GM12878 (cell line): ENCODE data around the gene SSUH2.

Experiments used
- CREB1 ChIP-seq: IDR thresholded peaks from 2 replicates; pipeline ENCODE4 v1.6.1; 2012; ENCODE audit warnings: low read depth, mild to moderate bottlenecking, inconsistent platforms
- PBX3 ChIP-seq: IDR thresholded peaks from 2 replicates; pipeline ENCODE4 v1.6.1; 2011; ENCODE audit warnings: mild to moderate bottlenecking, low read depth, low read length, moderate library complexity; ENCODE audit not compliant: insufficient replicate concordance
- SP1 ChIP-seq: IDR thresholded peaks from one replicate; pipeline ENCODE4 v1.6.1; 2011; ENCODE audit warnings: low read depth, low read length

- TF ChIP-seq PBX3 = no peak
- TF ChIP-seq CREB1 = no peak
- no peak for TF ChIP-seq SP1
Measured at GRCh38 chr3:8655387-8655835, 10.8 kb upstream of the SSUH2 start.
